GM21390 (cell line): ENCODE data around the gene VPS37B.
"Not testable (repeated sequence)": the region's sequence is repeated elsewhere in the genome, so short reads cannot be mapped to it uniquely, and the experiment has no call there.

Experiments used
- ATAC-seq: cut with Tn5 transposase; IDR thresholded peaks from one replicate; pipeline ENCODE4 v1.9.1; 2021; ENCODE audit not compliant: unreplicated experiment

VPS37B gene

GRCh38 chr12:122884091-122884826, 11.7 kb downstream of the VPS37B start:
- no peak for ATAC-seq

- no peak for ATAC-seq
Observed at GRCh38 chr12:122882908-122883558, 12.9 kb downstream of the VPS37B start.

- ATAC-seq: no peak
Observed at GRCh38 chr12:122880668-122881067, 15.3 kb downstream of the VPS37B start.

- ATAC-seq: no peak
Observed at GRCh38 chr12:122880155-122880667, 15.7 kb downstream of the VPS37B start.

GRCh38 chr12:122878780-122879612, 16.9 kb downstream of the VPS37B start:
- ATAC-seq: no peak

GRCh38 chr12:122876731-122877130, 19.2 kb downstream of the VPS37B start:
- ATAC-seq: no peak

GRCh38 chr12:122876281-122876680, 19.6 kb downstream of the VPS37B start:
- ATAC-seq: not testable (repeated sequence)

GRCh38 chr12:122875590-122876220, 20.2 kb downstream of the VPS37B start:
- peak; percentile 68 for ATAC-seq

- no peak for ATAC-seq
Observed at GRCh38 chr12:122874081-122874480, 21.8 kb downstream of the VPS37B start.

- no peak for ATAC-seq
Observed at GRCh38 chr12:122873540-122873939, 22.4 kb downstream of the VPS37B start.

- no peak for ATAC-seq
Observed at GRCh38 chr12:122872815-122873361, 23.0 kb downstream of the VPS37B start.

- ATAC-seq: peak; percentile 41
Observed at GRCh38 chr12:122871851-122872780, 23.8 kb downstream of the VPS37B start.

GRCh38 chr12:122870867-122871664, 24.9 kb downstream of the VPS37B start:
- no peak for ATAC-seq

GRCh38 chr12:122870163-122870842, 25.6 kb downstream of the VPS37B start:
- no peak for ATAC-seq

- no peak for ATAC-seq
Observed at GRCh38 chr12:122869207-122869973, 26.5 kb downstream of the VPS37B start.

GRCh38 chr12:122868471-122869177, 27.3 kb downstream of the VPS37B start:
- ATAC-seq: no peak
